ENCODE results near the gene PIGS.

Gene PIGS

DNA sequence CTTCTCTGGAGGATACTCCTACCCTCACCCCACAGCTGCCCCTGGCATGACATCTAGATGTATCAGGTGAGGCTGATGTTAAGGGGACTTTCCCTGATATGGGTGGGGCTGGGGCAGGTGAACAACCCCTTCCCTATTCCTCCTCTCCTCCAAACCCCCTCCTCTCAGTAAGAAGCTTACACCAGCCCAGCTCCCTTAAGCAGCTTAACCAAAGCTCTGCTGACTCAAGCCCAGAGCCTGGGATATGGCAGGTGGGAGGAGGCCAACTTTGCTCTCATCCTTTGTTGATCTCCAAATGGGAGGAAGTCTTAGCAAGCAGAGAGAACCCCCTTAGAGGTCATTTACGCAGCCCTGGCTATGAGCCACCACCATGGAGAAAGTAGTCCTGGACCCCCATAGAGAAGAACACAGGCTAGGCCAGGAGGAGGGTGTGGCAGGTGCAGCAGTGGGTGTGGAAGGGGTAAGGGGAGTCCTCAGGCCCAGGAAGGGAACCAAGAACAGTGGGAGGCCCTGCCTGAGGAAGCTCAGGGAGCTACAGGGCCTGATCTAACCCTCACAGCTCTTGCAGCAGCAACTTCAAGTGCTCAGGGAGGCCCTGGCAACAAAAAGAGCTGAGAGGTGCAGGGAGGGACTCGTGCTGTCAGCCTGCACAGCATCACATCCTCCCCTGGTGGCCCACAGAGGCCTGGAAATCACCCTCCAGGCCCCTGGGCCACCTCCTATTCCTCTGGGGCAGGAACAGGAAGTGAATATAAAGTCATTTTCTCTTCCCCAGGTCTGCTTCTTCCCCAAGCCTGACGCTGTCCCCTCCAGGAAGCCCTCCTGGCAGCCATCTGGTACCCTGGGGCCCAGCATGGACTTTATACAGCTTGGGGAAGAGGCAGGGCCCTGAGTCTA is 21.8 kb downstream of the PIGS start:
- no peak for DNase-seq

DNA sequence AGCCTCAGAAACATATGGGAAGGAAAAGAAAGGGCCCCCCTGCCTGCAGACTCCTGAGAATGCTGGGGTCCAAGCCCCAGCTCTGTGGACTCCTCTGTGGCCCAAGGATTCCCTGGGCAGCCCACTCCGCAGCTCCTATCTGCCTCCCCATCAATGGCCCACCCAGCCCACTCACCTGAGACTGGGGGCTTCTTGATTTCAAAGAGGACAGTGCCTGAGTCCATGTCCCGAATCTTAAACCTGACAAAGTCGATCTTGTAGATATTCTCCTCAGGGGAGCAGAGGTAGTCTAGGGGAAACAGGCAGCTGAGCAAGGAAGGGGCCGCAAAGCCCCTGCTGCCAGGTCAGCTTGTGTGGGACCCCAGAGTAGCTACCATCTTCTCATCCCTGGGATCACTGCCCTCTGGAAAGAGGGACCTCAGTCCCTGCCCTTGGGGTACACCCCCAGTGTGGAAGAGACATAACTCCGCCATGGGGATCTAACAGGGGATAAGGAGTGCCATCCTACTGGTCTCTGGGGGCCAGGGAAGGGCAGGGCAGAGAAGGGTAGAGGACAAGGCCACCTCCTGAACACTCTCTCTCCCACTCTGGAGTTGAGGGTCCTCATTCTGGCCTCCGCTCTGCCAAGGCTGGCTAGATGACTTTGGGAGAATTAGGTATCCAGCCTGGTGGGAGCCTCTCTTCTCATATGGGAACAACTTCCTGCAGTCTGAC is 22.8 kb downstream of the PIGS start:
- no peak for DNase-seq

DNA sequence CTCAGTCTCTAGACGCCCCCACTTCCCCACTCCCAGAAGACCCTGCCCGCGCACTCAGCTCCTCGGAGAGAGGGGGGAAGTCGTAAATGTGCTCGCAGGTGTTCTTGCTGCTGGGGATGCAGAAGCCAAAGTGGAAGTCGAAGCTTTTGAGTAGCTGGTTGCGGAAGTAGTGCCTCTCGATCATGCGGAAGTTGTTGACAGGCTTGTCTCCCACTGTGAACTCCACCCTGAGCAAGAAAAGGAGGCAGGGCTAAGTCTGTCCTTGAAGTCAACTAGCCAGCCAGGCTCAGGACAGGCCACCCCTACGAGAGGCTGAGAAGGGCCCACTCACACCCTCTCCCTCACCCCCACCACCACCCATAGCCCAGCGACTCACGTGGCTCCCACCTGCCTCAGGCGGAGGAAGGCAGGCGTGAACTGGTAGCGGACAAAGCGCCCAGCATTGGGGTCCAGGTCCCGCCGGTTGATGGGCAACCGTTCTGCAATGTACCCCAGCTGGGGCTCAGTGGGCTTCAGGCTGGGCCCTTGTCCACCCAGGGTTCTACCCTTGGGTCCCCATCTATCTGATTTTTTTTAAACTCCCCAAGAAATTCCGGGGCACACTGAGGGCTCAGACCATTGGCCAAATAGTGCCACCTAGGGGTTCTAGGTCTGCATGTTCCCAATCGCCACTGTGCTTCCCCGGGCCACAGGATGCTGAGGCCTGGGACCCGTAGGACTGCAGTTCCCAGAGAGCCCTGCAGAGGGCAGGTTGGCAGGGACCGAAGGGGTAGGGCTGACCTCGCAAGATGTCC is 23.5 kb downstream of the PIGS start:
- peak; percentile 20 for DNase-seq

DNA sequence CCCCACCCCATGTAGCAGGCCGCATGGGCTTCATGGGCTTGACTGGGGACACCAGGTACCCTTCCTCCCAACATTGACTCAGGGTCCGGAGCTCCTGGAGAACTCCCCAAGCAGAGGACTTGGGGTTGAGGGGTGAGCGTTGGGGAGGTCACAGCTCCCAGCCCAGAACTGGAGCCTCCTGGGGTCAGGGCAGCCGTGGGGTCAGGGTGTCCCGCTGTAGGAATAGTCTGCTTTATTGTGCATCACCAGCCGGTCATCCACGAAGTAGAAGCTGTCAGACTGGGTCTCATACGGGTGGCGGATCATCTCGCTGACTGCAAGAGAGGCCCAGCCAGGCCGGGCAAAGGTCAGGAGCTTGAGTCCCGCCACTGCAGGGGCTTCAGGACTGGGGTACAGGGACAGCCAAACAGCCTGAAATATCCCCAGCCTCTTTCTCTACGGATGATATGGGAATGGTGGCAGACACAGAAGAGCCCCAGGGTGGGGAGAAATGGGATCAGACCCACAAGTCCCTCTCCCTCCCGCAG is 24.2 kb downstream of the PIGS start:
- DNase-seq: no peak

DNA sequence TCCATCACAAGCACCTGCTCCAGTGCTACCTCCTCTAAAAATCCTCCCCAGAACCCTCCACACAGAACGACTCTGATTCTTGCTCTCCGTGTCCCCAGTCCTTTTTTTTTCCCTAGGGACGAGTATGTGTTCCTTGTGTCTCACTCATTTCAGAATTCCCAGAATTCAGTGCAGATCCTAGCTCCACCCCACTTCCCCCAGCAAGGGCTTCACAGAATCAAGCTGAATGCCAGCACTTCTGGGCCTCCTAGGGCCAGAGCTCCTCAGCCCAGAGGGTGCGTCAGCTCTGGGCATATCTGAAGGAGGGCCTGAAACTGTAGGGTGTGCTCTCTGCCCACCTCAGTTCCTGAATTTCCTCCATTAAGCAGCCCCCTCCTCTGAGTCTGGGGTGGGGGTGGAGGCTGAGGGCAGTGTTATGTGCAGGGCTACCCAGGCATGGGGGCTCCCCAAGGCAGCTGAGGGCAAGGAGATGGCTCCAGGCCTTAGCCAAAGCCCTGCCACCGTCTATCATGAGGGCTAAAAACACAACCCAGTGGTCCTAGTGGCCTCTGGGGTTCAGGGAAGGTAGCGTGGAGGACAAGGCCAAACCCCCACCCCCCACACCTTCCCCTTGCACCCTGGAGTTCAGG is 25.4 kb downstream of the PIGS start:
- no peak for DNase-seq

DNA sequence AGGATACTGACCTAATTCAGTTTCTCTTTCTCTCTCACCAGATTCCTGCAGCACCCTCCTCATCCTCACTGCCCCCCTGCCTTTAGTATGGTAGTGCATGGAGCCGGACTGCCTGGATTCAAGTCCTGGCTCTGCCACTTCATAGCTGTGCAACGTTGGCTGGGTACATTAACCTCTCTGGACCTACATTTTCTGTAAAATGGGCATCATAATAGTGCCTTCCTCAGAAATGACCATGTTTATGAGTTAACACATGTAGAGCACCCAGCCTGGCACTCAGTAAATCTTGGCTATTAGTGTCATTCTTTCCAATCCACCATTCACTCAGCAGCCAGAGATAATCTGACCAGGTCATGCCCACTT is 26.2 kb downstream of the PIGS start:
- no peak for DNase-seq

DNA sequence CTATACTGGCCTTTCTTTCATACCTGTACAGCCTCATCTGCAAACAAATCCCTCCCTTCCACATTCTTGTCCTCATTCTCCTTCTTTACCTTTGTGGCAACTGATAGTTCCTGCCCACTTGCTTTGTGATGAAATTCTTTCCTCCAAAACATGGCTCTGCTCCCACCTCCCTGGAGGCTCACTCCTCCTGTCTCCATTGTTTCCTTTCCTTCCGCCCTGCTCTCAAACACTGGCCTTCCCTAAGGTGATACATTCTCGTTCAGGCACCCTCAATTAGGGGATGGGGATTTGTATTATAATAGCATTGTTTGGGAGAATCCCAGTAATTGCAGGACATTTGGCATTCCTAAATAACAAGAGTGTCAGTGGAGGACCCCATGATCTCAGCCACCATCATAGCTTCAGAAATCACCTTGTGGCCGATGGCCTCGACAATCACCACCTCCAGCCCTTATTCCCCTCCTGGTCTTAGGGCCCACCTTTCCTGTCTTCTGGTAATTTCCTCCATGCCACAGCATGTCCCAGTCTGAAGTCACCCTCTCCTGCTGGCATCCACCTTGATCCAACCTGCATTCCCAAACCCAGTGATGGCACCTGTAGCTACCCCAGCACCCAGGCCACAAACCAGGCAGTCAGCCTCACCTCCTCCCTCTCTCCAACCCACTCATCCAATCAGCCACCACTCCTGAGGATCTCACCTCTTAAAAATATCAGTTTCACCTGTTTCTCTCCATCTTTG is 26.8 kb downstream of the PIGS start:
- no peak for DNase-seq

DNA sequence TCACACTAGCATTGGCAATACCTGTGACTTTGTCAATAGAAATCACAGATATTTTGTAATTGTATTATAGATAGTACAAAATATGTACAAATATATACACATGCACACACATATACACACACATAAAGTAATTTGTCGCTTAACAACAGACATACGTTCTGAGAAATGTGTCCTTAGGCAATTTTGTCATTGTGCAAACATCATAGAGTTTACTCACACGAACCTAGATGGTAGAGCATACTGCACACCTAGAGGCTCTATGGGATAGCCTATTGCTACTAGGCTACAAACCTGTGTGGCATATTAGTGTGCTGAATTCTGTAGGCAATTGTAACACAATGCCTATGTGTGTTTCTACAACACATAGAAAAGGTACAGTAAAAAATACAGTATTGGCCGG is 29.9 kb downstream of the PIGS start:
- no peak for DNase-seq

DNA sequence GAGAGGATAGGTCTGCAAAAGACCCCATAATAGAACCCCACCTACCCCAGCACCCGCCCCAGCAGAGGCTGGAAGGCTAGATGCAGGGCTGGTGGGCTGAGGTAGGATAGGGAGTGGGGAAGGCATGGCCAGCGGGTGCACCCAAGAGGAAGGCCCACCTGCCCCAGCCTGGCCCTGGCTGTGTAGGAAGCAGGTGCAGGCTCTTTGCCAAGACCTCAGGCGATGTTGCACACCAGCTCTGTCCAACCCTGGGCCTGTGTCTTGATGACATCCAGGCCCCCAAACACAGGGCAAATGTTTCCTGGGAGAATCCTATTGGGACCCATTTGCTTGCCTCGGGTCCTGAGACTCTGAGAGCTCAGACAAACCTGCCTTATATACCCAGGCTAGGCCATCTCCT is 31.1 kb downstream of the PIGS start:
- no peak for DNase-seq

DNA sequence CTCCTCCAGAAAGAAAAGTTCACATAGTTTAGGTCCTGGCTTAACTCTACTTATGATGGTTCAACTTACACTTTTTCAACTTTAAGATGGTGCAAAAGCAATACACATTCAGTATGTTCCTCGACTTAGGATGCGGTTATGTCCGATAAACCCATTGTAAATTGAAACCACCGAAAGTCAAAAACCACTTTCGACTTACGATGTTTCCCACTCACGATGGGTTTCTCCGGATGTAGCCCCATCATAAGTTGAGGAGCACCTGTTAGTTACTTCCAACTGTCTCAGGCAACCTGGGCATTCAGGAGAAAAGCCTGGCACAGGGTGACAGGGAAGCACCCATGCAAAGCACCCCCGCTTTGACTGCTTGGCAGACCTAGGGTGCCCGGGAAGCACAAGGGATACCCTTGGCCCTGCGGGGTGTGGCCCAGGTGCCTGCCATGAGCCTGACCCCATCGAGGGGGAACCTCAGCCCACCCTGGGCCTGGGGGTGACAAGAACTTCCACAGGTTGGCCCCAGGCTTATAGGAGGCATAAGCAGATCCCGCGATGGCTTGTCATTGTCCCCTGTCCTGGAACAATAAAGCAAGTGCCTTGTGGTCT is 32.9 kb downstream of the PIGS start:
- no peak for DNase-seq

DNA sequence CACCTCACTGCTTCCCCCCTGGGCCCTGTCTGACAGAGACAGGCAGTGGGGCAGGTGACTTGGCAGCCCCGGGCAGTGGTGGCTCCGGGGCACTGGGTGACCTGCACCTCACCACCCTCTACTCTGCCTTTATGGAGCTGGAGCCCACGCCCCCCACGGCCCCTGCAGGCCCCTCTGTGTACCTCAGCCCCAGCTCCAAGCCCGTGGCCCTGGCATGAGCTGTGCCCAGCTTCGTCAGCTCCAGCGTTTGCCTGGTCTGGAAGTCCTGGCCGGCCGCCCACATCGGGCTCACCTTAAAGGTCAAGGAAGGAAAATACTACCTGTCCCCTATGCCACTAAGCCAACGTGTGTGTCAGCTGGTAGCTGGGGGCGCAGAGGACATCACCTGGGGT is 34.1 kb downstream of the PIGS start:
- DNase-seq: no peak

DNA sequence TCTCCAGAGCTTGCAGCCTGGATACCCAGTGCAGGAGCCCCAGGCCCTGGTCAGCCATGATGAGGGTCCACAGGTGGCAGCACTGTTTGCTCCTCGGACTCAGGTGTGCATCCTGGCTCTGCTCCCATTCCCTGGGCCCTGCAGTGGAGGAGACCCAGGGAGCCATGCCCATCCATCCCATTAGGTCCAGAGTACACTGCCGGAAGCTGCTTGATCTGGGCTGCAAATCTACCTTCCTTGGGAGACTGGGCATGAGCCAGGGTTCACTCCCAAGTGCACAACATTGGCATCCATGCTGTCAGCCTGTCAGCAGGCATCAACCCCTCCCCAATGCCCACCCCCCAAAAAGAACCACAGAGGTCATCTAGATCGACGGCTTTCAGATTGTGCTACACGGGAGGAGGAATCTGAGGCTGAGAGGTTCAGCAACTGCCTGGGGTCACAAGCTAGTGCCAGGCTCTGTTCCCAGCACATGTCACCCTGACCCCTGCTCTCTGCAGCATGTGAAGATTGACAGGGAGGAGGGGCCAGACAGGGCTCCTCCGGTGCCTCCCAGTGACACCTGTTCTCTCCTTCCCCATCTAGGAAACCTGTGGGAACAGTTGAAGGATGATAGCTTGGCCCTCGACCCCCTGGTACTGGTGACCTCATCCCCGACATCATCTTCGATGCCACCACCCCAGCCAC is 34.6 kb downstream of the PIGS start:
- no peak for DNase-seq

DNA sequence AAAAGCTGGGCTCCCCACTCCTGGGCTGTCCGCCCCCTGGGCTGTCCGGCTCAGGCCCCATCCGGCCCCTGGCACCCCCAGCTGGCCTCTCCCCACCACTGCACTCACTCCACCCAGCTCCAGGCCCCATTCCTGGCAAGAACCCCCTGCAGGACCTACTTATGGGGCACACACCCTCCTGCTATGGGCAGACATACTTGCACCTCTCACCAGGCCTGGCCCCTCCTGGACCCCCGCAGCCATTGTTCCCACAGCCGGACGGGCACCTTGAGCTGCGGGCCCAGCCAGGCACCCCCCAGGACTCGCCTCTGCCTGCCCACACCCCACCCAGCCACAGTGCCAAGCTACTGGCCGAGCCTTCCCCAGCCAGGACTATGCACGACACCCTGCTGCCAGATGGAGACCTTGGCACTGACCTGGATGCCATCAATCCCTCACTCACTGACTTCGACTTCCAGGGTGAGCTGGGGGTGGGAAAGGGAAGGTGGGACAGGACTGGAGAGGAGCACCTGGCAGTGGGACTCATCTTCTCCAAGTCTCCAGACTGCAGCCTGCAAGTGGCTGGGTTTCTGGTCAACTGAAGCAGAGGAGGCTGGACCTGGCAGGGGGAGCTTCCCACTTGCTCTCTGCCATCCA is 36.5 kb downstream of the PIGS start:
- no peak for DNase-seq

DNA sequence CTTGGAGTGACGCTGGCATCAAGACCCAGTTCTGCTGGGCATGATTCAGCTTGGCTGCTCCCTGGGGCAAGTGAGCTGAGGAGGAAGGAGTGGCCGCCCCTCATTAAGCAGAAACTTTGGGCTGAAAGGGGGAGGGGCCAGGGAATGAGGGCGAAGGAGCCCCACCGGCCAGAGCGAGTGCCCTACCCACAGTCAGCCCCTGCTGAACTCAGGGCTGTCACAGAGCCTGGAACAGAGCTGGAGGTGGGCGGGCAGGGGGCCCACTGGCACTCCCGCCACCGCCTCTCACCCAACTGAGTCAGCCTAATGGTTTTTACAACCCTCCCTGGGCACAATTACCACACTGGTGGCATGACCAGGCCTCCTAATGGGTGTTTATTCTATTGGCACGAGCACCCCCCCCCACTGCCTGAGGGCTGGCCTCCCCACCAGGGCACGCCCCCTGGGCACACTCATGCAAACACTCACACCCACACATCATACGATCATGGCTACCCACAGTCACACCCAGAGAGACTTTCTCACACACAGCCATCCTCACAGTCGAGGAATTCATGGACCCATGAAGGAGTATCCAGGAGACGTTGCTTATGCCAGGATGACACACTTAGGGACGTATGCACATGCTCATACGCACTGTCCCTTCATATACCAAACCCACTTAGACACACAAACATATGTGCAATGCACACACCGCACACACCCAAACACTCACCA is 38.1 kb downstream of the PIGS start:
- no peak for DNase-seq

DNA sequence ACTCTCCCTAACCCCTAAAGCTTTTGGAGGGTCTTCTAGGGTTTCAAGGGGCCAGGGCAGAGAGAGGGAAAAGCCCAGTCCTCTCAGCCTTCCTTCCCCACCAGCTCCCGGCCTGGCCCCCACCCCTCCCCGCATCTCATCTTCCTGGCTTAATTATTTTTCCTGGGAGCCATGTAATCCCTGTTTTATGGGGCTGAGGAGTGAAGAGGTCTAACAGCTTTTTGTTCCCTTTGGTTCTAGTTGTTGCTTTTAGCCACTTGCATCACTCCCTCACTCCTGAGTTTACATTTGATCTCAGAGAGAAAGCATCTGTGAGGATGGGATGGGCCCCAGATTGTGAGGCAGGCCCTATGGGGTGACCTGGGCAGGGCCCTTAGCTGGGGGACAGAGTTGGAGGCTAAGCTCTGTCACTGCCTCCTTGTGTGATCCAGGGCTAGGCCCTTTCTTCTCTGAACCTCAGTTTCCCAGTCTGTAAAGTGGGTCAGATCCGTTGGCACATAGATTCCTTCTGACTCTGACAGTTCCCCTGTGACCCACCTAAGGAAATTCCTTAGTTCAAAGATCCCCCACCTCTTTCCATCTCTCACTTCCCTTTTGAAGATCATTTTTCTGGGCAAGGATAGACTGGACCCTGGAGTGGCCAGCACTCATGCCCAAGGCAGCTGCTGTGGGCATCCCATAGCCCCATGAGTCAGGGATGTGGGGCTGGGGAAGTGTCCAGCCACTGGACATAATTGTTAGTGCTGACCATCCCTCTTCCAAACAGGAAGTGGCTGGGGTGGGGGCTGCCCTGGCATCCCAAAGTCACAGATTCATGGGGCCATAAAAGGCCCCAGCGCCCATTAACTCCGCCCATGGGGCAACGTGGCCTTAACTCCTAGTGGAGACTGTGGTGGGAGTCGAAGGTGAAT is 39.0 kb downstream of the PIGS start:
- no peak for DNase-seq

DNA sequence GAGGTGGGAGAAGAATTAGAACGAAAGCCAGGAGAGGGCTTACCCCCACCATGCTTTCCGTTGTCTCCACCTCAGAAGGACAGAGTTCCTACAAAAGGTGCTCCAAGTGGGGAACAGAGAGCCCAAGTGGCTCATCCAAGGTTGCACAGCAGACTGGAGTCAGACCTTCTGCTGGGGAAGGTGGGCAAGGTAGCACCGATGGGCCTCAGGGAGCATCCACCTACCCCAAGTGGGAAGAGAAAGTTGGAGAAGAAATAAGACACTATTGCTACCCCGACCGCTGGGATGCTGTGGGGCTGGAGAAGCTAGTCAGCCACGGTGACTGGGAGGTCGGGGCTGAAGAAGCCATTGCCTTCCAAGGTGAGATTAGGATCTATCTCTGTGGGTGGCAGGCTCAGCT is 40.4 kb downstream of the PIGS start:
- no peak for DNase-seq

DNA sequence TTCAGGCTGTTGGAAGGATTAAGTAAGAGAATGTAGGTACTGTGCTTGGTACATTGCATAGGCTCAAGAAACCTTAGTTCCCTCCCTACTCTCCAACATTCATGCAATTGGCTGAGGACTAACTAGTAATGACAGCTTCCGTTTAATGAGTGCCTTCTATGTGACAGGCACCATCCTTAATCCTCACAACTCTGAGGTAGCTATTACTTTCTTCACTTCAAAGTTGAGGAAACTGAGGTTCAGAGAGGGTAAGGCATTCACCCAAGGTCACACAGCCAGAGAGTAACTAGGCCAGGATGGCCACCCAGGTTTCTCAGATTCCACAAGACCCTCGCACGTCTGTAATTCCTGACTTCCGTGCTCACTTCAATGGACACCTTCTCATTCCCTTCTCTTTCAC is 41.1 kb downstream of the PIGS start:
- no peak for DNase-seq

DNA sequence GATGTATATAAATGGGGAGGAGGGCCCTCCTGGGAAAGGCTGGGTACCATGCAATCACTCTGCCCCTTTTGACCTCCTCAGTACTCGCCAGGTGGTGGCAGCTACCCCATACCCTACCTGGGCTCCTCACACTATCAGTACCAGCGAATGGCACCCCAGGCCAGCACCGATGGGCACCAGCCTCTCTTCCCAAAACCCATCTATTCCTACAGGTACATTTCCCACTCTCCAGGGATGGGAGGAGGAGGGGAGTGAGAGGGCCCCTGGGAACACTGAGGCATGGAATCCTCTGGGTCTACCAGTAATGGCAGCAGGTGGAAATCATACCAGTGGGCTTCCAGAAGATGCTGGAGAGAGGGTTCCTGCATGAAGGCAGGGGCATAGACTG is 42.3 kb downstream of the PIGS start:
- no peak for DNase-seq

All from NCI-H146 (cell line).